ENCODE measurements around the gene OTOL1.

OTOL1 gene

GRCh38 chr3:161498259-161498921, 1.8 kb downstream of the OTOL1 start:
- Mint-ChIP-seq H3K9me3 (peaks cover 0 to 4% of the 10 kb centered on the region in 2 donors), H3K27me3 (no peaks in the 10 kb centered on the region), H3K27ac (no peak overlapping the region), H3K36me3 (no peaks in the 10 kb centered on the region), H3K4me1 (no peaks in the 10 kb centered on the region), H3K4me3 (no peak overlapping the region)
- DNase-seq (no peak), ATAC-seq (replicated peaks) (no peak)

- no peak for DNase-seq
- ATAC-seq (replicated peaks), result no peak
- Mint-ChIP-seq H3K4me1 (no peaks in the 10 kb centered on the region), H3K4me3 (no peak overlapping the region), H3K36me3 (no peaks in the 10 kb centered on the region), H3K9me3 (peaks cover 0 to 1% of the 10 kb centered on the region in 2 donors), H3K27ac (no peak overlapping the region), H3K27me3 (no peaks in the 10 kb centered on the region)
Observed at GRCh38 chr3:161500068-161500796, 3.6 kb downstream of the OTOL1 start.

- no peaks in the 10 kb centered on the region for H3K9me3 Mint-ChIP-seq
- no peak overlapping the region for H3K27ac Mint-ChIP-seq
- no peaks in the 10 kb centered on the region for H3K36me3 Mint-ChIP-seq
- no peaks in the 10 kb centered on the region for H3K4me1 Mint-ChIP-seq
- no peak overlapping the region for H3K4me3 Mint-ChIP-seq
- DNase-seq, result no peak
- ATAC-seq (replicated peaks), result no peak
- H3K27me3 Mint-ChIP-seq, result no peaks in the 10 kb centered on the region
Observed at GRCh38 chr3:161503271-161503670, 6.7 kb downstream of the OTOL1 start.

DNA sequence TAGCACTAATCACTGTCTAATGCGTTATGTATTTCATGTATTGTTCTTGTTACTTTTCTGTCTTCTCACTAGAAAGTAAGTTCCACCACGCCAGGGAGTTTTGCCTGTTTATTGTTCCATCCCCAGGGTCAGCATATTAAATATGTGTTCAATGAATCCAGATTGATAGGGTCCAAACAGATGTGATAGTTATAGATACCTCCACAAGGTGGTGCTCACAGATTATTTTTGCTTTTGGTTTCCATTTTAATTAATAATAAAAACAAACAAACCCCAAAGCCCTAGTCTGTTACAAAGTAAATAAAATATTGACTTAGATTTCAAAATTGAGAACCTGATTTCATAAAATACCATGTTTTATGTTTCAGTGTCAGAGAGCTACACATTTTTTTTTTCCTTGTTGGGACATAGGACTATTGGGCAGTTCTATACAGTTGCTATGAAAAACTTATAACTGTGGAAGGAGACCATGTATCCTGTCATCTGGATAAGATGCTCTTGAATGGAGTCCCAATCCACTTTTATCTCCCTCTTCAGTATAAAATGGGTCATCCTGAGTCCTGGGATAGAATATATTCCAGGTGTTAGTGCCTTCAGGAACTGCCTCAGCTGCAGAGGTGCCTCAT, 12.4 kb downstream of the OTOL1 start:
- H3K9me3 Mint-ChIP-seq, result no peaks in the 10 kb centered on the region
- no peaks in the 10 kb centered on the region for H3K36me3 Mint-ChIP-seq
- peak; percentile 49 to 61 for ATAC-seq (replicated peaks)

DNA sequence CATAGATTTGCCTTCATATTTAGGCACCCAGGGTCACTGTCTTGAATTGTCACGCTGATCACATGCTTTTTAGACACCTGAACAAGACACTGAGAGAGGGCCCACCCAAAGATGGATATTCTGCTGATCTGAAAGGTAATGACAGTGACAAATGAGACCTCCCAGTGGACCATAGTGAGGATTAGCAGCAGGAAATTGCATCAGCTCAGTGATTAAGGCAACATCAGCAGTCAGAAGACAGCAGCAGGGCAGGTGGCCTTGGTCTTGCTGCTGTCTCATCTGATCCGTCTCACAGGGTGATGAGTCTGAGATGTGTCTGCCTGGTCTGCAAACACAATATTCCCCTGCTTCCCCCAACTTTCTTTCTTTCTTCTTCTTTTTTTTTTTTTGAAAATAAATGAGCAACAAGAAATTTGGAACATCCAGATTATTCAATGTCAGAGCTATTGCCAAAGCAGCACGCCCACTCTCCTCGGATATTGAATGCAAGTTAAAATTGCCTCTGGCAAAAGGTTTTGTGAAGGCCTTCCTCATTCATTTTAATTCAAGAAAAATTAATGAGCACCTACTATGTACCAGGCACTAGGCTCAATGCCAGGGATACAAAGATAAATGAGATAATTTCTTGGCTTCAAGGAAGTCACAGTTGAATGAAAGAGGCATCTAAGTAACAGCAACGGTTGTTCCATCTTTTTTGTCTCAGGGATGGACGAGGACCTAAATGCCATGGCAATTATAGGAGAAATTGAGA, 14.1 kb downstream of the OTOL1 start:
- H3K4me1 Mint-ChIP-seq, result no peaks in the 10 kb centered on the region
- no peak for ATAC-seq (replicated peaks)
- H3K36me3 Mint-ChIP-seq, result no peaks in the 10 kb centered on the region

More for the DNA sequence above, 12.4 kb downstream of the OTOL1 start:
- no peak overlapping the region for H3K27ac Mint-ChIP-seq
- no peak overlapping the region for H3K4me3 Mint-ChIP-seq
- DNase-seq, result no peak
- no peaks in the 10 kb centered on the region for H3K4me1 Mint-ChIP-seq
- H3K27me3 Mint-ChIP-seq, result peaks cover 0 to under 1% of the 10 kb centered on the region in 2 donors

GRCh38 chr3:161523916-161524315, 27.3 kb downstream of the OTOL1 start:
- H3K36me3 Mint-ChIP-seq, result no peaks in the 10 kb centered on the region
- no peaks in the 10 kb centered on the region for H3K27me3 Mint-ChIP-seq
- peaks cover 0 to 4% of the 10 kb centered on the region in 2 donors for H3K9me3 Mint-ChIP-seq

More for the DNA sequence above, 14.1 kb downstream of the OTOL1 start:
- Mint-ChIP-seq H3K9me3 (no peaks in the 10 kb centered on the region), H3K4me3 (no peak overlapping the region), H3K27ac (no peak overlapping the region), H3K27me3 (peaks cover 0 to 4% of the 10 kb centered on the region in 2 donors)
- DNase-seq, result no peak

GRCh38 chr3:161531930-161532329, 35.3 kb downstream of the OTOL1 start:
- Mint-ChIP-seq H3K9me3 (no peaks in the 10 kb centered on the region), H3K4me3 (no peak overlapping the region), H3K27me3 (no peaks in the 10 kb centered on the region), H3K27ac (no peak overlapping the region), H3K36me3 (no peaks in the 10 kb centered on the region), H3K4me1 (no peaks in the 10 kb centered on the region)
- no peak for DNase-seq
- no peak for ATAC-seq (replicated peaks)

More at GRCh38 chr3:161523916-161524315, 27.3 kb downstream of the OTOL1 start:
- Mint-ChIP-seq H3K27ac (no peak overlapping the region), H3K4me1 (no peaks in the 10 kb centered on the region), H3K4me3 (no peak overlapping the region)
- DNase-seq (no peak), ATAC-seq (replicated peaks) (no peak)

GRCh38 chr3:161540594-161540993, 44.0 kb downstream of the OTOL1 start:
- H3K27me3 Mint-ChIP-seq, result no peaks in the 10 kb centered on the region
- ATAC-seq (replicated peaks) (no peak), DNase-seq (no peak)
- H3K4me1 Mint-ChIP-seq, result no peaks in the 10 kb centered on the region
- H3K9me3 Mint-ChIP-seq, result no peaks in the 10 kb centered on the region
- no peaks in the 10 kb centered on the region for H3K36me3 Mint-ChIP-seq
- no peak overlapping the region for H3K27ac Mint-ChIP-seq
- H3K4me3 Mint-ChIP-seq, result no peak overlapping the region

DNA sequence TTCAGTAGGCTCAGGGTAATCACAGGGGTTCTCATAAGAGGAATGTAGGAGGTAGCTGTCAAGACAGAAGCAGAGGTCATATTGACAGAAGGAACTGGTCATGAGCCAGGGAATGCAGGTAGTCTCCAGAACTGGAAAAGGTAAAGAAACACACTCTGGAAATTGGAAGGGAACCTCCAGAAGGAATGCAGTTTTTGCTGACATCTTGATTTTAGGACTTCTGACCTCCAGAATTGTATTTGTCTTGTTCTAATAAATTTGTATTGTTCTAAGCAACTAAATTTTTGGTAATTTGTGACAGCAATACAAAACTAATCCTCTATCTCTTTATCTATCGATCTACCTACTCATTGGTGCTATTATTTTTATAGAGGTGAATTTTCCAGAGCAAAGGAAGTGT, 49.2 kb downstream of the OTOL1 start:
- ATAC-seq (replicated peaks), result no peak
- Mint-ChIP-seq H3K36me3 (no peaks in the 10 kb centered on the region), H3K27ac (no peak overlapping the region), H3K27me3 (no peaks in the 10 kb centered on the region), H3K9me3 (no peaks in the 10 kb centered on the region), H3K4me3 (no peak overlapping the region), H3K4me1 (no peaks in the 10 kb centered on the region)
- no peak for DNase-seq

GRCh38 chr3:161548301-161548700, 51.7 kb downstream of the OTOL1 start:
- Mint-ChIP-seq H3K36me3 (no peaks in the 10 kb centered on the region), H3K27ac (no peak overlapping the region), H3K4me3 (no peak overlapping the region), H3K4me1 (no peaks in the 10 kb centered on the region), H3K27me3 (no peaks in the 10 kb centered on the region), H3K9me3 (no peaks in the 10 kb centered on the region)
- ATAC-seq (replicated peaks), result no peak
- no peak for DNase-seq

GRCh38 chr3:161549261-161549660, 52.7 kb downstream of the OTOL1 start:
- no peak overlapping the region for H3K4me3 Mint-ChIP-seq
- no peaks in the 10 kb centered on the region for H3K4me1 Mint-ChIP-seq
- H3K27ac Mint-ChIP-seq, result no peak overlapping the region
- H3K27me3 Mint-ChIP-seq, result no peaks in the 10 kb centered on the region
- ATAC-seq (replicated peaks), result no peak
- no peak for DNase-seq
- H3K36me3 Mint-ChIP-seq, result no peaks in the 10 kb centered on the region
- no peaks in the 10 kb centered on the region for H3K9me3 Mint-ChIP-seq

- ATAC-seq (replicated peaks) (no peak), DNase-seq (no peak)
- H3K4me3 Mint-ChIP-seq, result no peak overlapping the region
- no peaks in the 10 kb centered on the region for H3K36me3 Mint-ChIP-seq
- no peaks in the 10 kb centered on the region for H3K27me3 Mint-ChIP-seq
- no peaks in the 10 kb centered on the region for H3K9me3 Mint-ChIP-seq
- H3K27ac Mint-ChIP-seq, result no peak overlapping the region
- no peaks in the 10 kb centered on the region for H3K4me1 Mint-ChIP-seq
Observed at GRCh38 chr3:161550491-161551195, 54.0 kb downstream of the OTOL1 start.

DNA sequence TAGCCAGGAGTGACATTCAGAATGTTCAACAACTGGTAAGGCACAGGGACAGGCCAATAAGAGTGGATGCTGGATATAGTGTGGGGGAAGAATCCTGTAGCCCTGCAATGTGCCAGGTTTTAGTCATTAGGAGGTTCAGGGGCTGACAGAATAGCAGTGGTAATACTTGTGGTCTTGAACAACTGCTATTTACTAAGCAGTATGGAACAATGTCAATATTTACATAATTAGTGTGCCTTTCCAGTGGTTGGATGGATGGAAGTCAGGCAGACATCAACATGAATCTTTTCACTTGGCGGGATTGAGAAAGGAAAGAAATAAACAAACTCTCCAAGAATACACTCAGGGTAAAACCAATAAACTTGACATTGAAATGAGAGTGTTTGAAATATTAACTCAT, 55.1 kb downstream of the OTOL1 start:
- H3K9me3 Mint-ChIP-seq, result no peaks in the 10 kb centered on the region

GRCh38 chr3:161552984-161553560, 56.5 kb downstream of the OTOL1 start:
- H3K27me3 Mint-ChIP-seq, result no peaks in the 10 kb centered on the region
- H3K4me1 Mint-ChIP-seq, result no peaks in the 10 kb centered on the region
- no peaks in the 10 kb centered on the region for H3K36me3 Mint-ChIP-seq
- no peaks in the 10 kb centered on the region for H3K9me3 Mint-ChIP-seq
- ATAC-seq (replicated peaks) (no peak), DNase-seq (no peak)
- no peak overlapping the region for H3K27ac Mint-ChIP-seq
- H3K4me3 Mint-ChIP-seq, result no peak overlapping the region

More for the DNA sequence above, 55.1 kb downstream of the OTOL1 start:
- Mint-ChIP-seq H3K36me3 (no peaks in the 10 kb centered on the region), H3K27ac (no peak overlapping the region), H3K4me1 (no peaks in the 10 kb centered on the region), H3K27me3 (no peaks in the 10 kb centered on the region), H3K4me3 (no peak overlapping the region)
- ATAC-seq (replicated peaks), result no peak
- no peak for DNase-seq

Data from stimulated activated naive B cell treated with anti-CD40 and anti-IgM and Interleukin-4, amounts not matched to agents 10 μg/mL and 1 μg/mL and 100 μg/mL, for 72 hours (primary cell).